HG02759 (cell line): ENCODE data around the gene CRAT.

ENCODE experiments used
- ATAC-seq: cut with Tn5 transposase; IDR thresholded peaks from one replicate; pipeline ENCODE4 v1.9.1; 2021; ENCODE audit warnings: mild to moderate bottlenecking, moderate library complexity; ENCODE audit not compliant: unreplicated experiment

Gene CRAT

GRCh38 chr9:129068990-129069861 is 41.4 kb downstream of the CRAT start:
- ATAC-seq, result peak; percentile 78

DNA sequence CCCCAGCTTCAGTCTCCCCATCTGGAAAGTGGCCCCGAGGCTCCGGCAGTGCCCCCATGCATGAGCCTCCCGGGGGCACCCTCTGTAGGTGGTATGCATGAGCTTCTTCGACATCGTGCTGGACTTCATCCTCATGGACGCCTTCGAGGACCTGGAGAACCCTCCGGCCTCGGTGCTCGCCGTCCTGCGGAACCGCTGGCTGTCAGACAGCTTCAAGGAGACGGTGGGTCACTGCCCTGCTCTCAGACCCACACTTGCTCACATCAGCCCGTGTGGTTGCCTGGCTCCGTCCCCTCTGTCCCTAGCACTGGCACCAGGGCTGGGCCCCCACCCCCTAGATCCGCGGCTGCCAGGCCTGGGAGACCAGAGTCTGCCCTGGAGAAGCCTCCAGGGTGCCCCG is 42.5 kb downstream of the CRAT start:
- no peak for ATAC-seq

DNA sequence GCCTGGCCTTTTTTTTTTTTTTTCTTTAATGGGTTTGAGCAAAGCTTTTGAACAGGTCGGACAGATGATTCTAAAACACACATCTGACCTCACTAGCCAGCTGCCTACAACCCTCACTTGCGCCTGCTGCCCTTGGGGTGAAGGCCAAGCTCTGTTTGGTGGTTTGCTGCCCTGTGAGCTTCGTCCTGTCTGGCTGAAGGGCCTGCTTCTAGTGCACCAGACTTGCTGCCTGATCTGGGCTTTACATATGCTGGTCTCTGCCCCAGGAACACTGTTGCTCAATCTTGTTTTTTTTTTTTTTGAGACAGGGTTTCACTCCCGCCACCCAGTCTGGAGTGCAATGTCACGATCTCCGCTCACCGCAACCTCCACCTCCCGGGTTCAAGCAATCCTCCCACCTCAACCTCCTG is 46.1 kb downstream of the CRAT start:
- no peak for ATAC-seq

DNA sequence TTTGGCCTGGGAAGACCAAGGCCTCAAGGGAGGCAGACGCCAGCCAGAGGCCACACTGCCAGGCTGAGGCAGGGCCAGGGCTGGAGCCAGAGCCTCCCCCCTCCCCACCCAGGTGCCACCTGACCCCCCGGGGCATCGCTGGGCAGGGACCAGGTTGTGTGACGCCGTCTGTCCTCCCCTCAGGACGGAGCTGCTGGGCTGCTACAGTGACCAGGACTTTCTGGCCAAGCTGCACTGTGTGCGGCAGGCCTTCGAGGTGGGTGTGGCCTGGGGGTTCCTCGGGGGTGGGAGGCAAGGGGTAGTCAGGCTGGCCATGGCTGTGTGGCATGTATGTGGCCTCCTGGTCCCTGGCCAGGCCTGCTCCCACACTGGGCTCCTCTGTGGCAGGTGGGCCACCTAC is 47.5 kb downstream of the CRAT start:
- ATAC-seq, result no peak

- no peak for ATAC-seq
Observed at GRCh38 chr9:129060991-129061390, 49.6 kb downstream of the CRAT start.

DNA sequence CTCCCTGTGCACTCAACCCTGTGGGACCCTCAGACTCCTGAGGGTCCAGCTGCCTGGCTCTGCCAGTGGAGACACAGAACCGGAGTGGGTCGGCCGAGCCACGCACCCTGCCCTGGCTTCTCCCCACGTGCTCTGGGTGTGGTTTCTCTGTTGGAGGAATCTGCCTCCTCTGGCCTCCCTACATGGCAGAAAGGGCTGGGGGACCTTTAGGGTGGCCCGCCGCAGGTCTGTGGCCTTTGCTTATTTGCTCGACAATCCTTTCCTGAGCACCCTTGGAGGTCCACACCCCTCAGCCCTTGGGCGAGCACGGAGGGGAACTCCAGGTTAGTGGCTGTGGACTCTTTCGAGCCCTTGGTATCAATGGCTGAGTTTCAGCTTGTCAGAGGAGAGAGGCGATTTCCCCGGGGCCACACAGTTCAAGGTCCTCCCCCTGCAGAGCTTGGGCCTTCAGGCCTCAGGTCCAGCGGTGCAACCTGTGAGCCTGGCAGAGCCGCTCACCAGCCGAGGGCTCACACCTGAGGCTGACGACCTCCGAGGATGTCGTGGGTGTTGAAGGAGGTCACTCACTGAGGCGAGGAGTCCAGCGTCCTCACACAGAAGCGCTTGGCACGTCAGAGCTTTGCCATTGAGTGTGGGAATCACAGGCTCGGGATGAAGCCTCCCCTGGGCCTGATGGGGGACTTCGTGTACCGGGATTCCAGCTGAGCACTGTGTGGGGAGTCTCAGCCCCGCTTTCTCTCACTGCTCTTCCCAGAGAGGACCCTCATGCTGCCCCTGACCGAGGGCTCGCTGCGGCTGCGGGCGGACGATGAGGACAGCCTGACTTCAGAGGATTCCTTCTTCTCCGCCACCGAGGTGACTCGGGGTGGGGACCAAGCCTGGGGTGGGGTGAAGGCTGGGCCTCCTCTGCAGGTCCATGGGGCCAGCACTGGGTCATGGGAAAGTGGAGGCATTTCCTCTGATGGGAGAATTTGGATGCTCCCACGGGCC is 50.5 kb downstream of the CRAT start:
- no peak for ATAC-seq

GRCh38 chr9:129058965-129059795 is 51.4 kb downstream of the CRAT start:
- no peak for ATAC-seq

DNA sequence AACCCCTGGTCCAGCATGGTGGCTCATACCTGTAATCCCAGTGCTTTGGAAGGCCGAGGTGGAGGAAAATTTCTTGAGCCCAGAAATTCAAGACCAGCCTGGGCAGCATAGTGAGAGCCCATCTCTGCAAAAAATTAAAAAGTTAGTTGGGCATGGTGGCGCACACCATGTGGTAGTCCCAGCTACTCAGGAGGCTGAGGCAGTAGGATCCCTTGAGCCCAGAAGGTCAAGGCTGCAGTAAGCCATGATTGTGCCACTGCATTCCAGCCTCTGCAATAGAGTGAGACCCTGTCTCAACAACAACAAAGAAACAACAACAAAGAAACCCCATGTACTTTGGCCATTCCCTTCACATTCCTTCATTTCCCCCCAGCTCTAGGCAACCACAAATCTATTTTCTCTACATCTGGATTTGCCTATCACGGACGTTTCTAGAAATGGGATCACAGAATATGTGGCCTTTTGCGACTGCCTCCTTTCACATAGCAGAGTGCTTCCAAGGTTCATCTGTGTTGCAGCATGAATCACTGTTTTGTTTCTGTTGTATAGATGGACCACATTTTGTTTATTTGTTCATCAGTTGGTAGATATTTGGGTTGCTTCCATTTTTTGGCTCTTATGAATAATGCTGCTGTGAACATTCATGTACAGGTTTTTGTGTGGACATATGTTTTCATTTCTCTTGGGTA is 56.3 kb downstream of the CRAT start:
- ATAC-seq, result no peak

DNA sequence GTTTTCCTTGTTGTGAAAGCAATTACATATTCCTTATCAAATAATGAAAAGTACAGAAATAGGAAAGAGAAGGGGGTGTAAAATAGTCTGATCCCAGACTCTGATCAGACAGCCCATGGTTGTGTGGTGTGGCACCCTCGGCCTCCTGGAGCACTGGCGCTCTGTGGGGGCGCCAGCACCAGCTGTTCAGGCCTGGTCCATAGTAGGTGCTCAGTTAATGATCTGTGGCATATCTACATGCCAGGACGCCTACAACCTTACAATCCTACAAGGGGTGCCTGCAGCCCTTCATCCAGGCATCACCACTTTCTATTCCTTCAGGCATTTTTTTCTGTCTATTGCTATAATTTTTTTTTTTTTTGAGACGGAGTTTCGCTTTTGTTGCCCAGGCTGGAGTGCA is 57.6 kb downstream of the CRAT start:
- no peak for ATAC-seq

GRCh38 chr9:129052592-129052991 is 58.0 kb downstream of the CRAT start:
- ATAC-seq, result no peak
